Daoy (cell line): ENCODE measurements around the gene NCS1. TPM values are rescaled to one million over a fixed set of nuclear protein-coding genes. Genes with fewer than 3 reads are reported as not detected.

Experiments
- DNase-seq: peaks from one replicate; pipeline ENCODE4 v3.0.0-alpha.2; 2015; ENCODE audit warnings: low read depth
- total RNA-seq: library from RNA; depleted of rRNA; stranded (reverse); fragments of >200 nt; shearing (Covaris generic); gene quantifications from 2 replicates; pipeline ENCODE4 v1.2.3, GENCODE V29; 2014

NCS1 gene
- total RNA-seq, 1 experiment from 2014 or later, result 49.6 TPM

DNA sequence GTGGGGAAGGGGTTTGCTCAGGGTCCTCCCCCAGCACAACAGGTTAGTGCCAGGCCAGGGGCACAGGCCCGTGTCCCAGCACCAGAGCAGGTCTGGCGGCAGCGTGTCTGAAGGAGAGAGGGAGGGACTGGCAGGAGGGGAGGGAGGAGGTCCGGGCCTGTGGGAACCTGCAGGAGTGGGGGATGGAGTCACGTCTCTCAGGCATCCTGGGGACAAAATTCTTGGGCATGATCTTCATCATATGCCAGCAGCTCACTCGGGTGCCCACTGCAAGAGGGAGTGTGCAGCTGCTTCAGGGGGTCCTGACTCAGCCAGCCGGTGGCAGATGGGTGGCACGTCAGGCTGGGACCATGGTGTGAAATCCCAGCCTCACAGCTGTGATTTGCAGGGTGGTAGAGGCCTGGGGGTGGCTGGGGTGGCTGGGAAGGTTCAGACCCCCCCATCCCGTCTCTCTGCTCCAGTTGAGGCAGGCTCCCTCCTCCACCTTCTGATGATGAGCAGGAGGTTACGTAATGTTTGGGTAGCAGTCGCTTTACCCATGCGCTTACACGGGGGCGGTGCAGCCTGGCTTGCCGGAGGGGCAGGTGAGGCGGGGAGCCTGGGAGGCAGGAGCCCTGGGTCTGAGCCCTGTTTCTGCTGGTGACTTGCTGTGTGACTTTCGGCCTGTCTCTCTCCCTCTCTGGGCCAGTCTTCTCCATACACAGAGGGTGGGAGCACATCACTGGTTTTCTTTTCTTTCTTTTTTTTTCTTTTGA is 40.5 kb downstream of the NCS1 start:
- DNase-seq, result no peak

DNA sequence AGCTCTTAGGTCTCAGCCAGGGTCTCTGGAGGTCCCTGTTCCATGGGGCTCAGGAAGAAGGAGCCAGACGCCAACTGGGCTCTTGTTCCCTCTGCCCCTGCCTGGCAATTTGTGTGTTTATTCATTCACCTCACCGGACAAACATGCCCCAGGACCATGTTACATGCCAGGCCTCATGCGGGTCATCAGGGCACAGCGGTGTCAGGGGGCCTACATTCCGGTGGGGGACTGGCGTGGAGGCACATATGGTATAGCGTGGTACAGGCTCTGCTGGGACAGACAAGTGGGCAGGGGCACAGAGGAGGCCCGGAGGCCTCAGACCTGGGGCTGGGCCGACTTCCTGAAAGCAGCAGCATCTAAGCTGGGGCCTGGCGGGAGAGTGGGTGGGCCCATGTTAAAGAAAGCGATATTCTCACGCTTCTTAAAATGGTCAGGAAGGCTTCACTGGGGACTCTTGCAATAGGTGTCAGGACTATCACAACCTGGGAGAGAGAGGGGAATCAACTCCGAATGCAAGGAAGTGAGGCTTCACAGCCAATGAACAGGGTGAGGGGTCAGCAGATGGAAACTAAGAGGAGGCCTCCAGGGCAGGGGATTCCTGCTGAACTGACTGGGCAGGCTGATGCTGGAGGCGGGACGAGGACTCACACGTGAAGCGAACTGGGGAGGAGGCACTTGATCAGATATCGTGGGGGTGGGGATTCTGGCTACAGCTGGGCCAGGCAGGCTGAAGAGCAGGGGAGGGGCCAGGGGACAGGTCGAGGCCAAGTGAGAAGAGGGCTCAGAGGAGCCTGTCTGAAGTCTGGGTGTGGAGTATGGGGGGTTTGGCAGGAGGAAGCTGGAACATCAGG is 41.9 kb downstream of the NCS1 start:
- DNase-seq, result peak; percentile 43

DNA sequence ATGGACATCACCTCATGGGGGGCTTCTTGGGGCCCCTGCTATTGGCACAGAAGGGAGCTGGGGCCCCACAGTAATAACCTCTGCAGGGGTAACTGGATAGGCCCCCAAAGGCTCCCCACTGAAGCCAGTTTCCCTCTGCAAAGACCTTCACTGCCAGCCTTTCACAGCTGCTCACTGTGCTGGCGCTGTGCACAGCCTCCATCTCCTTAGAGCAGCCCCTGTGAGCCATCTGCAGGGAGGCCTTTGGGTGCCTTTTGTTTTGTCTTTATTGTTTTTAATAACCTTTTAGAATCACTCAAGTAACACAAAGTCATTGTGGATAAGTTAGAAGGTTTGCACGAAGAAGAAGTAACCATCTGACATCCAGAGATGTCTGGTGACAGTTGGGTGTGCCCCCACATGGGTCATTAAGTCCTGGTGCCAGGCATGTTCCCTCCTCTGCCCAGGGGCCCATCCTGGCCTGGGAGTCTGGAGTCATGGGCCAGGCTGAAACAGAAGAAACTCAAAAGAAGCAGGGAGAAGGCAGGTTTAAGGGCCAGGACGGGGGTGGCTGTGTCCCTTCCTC is 42.7 kb downstream of the NCS1 start:
- no peak for DNase-seq

DNA sequence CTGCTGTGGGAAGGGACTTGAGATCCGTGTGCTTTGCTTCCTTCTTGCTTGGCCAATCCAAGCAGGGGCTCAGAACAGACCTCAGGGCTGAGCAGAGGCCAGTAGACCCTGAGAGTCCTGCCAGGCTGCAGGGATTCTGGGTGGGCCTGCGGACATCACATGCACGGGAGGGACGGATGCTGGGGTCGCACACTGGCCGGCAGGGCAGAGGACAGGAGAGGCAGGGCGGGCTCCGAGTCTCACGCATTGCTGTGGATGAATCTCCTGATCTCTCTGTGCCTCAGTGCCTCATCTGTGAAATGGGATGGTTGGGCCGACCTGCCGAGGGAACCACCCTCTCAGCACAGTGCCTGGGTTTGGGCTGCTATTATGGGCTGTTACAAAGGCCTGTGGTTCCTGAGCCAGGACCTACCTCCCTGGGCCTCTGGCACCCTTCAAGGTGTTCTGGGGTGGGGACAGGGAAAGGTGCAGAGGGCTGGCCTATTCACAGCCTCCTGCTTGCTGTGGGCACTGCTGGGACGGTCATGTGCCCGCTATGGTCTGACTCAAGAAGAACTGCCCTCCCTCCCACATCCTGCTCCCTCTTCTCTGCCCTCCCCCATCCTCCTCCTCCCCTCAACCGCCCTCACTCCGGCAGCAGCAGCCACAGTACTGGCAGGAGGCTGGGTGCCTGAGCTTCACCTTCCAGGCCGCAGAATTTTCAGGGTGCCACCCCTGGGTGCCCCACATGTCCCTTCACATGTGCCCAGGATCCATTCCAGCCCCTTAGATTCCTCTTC is 43.3 kb downstream of the NCS1 start:
- DNase-seq, result peak; percentile 85

DNA sequence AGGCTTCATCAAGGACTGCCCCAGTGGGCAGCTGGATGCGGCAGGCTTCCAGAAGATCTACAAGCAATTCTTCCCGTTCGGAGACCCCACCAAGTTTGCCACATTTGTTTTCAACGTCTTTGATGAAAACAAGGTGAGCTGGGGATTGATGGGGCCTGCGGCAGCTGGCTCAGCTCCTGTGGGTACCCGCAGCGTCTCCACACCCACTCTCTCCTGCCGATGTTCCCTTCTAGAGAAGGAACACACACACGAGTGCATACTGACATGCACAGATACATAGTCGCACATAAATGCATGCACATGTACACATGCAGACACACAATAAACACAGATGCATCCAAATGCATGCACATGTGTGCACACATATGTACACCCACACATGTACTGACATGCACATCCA is 45.6 kb downstream of the NCS1 start:
- no peak for DNase-seq

DNA sequence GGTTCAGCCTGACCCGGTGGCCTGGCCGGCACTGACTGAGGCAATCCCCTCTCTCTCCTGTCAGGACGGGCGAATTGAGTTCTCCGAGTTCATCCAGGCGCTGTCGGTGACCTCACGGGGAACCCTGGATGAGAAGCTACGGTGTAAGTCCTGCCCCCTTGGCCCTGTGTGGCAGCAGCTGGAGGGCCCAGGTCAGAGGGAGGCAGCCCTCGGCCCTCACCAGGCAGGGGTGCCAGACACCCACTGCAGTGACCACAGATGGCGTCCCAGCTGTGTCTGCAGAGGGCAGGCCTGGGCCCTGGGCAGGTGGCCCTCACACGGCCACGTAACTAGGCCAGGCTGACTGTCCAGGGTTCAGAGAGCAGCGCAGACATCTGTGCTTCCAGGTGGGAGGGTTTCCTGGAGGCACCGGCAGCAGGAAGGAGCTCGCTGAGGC is 47.5 kb downstream of the NCS1 start:
- no peak for DNase-seq

DNA sequence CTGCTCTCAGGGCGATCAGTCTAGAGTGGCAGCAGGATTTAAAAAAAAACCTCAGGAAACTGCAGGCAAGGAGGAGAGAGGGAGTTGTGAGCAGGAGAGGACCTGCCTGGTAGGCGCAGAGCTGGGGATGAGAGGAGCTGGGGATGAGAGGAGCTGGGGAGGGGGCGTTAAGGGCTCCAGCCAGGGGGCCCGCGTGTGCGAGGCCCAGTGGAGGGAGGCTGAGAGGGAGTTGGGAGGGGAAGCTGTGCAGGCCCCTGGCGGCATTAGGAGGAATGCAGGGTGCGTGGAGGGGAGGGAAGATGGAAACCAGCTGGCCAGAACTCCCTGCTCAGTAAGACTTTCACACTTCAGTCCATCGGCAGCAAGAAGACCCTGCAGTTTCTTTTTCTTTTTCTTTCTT is 48.1 kb downstream of the NCS1 start:
- no peak for DNase-seq

DNA sequence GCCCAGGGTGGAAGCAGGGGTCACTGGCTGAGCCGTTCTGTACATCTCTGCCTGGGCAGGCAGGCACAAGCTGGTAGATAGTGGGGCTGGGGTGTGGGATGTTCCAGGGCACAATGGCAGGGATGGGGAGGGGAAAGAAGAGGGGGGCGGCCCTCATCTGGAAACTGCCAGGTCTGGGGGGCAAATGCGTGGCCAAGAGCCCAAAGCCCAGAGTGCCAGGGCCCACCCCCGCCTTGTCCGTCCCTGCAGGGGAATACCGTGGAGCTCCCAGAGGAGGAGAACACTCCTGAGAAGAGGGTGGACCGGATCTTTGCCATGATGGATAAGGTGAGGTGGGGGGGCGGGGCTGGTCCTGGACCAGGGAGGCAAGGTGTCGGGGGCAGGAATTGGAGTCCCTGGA is 50.6 kb downstream of the NCS1 start:
- no peak for DNase-seq

DNA sequence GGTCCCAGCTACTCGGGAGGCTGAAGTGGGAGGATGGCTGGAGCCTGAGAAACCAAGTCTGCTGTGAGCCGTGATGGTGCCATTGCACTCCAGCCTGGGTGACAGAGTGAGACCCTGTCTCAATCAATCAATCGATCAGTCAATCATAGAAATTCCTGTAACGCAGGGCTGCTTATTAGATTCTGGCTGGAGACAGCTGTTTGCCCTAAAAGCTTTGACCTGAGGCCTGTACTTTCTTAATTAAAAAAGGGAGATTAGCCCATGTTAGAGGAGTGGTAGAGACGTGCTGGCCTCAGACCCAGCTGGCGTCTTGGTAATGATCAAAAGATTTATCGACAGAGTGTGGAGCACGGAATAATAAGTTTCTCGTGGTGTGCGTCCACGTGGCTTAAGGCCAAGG is 52.9 kb downstream of the NCS1 start:
- DNase-seq, result no peak

DNA sequence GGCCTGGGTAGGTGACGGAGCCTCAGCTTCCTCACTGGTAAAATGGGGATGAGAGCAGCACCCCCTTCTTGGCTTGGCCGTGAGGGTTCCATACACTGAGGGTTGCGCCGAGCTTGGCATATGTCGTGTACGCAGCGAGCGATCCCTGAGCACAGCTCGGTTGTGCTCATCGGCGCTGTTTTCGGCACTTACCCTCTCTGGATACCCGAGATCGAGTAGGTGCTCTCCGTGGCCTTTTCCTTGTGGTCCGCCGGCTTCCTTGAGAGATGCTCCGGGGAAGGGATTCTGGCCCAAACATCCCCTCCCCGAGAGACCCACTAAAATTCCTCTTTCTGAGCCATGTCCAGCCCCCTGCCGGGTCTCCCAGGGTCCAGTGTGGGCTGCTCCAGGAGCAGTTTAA is 53.4 kb downstream of the NCS1 start:
- no peak for DNase-seq

DNA sequence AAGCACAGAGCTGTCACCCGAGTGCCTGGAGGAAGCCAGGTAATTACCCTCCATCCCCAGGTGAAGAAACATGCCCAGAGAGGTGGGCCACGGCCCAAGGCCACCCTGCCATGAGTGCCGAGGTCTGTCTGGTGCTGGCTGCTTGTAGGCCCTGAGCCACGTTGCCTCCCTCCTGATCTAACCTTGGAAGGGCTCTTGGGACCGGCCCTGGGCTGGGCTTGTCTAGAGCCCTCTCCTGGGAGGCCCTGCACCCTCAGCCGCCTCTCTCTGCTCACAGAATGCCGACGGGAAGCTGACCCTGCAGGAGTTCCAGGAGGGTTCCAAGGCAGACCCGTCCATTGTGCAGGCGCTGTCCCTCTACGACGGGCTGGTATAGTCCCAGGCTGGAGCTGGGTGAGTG is 53.9 kb downstream of the NCS1 start:
- DNase-seq, result no peak

DNA sequence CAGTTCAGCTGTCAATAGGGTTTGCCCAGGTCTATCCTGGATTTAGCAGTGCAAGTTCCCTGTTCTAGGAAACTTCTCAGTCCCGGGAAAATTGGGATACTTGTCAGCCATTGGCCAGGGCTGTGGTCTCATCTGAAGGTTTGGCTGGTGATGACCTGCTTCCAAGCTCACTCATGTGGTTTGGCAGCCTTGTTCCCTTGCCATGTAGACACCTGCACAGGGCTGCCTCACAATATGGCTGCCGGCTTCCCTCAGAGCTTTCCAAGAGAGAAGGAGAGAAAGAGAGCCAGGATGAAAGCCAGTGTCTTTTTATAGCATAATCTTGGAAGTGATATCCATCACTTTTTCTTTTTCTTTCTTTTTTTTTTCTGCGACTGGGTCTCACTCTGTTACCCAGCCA is 55.6 kb downstream of the NCS1 start:
- DNase-seq, result no peak

DNA sequence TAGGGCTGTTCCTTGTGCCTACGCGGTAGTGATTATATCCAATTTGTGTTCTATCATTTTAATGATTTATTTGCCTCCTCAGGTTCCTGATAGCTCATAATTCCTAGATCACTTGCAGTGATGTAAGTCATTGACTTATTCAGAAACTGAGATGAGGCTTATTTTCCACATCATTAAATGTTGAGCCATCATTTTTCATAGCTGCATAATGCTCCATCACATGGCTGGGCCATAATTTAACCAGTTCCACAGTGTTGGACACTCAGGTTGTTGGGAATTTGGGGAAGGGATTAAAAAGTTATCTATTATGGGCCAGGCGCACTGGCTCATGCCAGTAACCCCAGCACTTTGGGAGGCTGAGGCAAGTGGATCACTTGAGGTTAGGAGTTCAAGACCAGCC is 57.6 kb downstream of the NCS1 start:
- DNase-seq, result no peak

DNA sequence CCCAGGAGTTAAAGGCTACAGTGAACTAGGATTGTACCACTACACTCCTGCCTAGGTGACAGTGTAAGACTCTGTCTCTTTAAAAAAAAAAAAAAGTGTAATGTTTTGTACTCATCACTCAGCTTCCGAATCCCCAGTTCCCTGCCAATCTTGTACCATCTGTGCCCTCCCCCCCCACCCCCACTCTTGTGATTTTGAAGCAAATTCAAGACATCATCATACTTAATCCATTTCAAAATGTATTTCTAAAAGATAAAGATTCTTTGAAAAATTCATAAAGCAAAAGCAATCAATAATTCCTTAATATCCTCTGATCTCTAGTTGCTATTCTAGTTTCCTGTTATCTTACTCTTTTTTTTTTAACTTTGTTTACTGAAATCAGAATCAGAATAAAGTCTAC is 58.4 kb downstream of the NCS1 start:
- DNase-seq, result no peak

DNA sequence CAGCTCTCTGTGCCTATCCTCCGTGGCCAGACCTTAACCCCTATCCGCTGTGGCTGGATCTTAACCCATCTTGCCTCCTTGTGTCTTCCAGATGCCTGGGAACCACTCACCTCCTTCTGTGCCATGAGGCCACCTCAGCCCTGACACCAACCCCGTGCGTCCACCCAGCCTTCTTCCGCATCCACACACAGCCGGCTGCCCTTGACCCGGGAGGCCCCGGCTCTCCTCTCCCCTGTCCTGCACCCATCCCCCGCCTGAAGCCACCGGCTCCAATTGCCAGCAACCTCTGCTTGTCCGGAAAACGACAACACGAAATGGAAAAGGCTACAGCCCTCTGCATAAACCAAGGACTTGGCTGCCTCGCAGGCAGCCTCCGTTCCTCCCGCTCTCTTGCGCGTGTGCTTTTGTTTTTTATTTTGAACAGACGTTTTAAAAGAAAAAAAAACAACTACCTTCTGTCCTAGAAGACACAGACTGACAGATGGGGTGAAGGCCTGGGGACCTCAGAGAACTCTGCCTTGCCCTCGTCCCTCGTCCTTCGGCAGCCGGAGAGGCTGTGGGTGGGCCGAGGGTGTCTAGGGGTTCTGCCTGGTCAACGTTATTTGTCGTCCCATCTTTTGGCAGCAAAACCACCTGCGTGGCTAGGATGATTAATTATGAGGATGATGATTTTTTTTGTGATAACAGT is 60.8 kb downstream of the NCS1 start:
- no peak for DNase-seq

DNA sequence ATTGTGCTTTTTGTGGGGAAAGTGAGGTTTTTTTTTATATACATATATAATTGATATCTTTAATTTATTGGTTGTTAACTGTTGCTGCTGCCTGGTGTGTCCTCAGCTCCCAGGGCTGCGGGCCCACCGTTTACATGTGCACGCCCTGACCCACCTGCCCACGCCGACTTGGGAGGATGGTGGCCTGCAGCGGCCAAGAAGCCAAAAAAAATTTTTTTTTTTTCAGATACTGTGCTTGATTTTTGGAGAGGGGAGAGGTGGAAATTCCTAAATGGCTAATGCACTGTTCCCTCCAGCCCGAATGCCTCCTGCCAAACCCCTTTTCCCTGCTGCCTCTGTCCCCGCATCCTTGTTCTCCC is 61.4 kb downstream of the NCS1 start:
- DNase-seq, result no peak

DNA sequence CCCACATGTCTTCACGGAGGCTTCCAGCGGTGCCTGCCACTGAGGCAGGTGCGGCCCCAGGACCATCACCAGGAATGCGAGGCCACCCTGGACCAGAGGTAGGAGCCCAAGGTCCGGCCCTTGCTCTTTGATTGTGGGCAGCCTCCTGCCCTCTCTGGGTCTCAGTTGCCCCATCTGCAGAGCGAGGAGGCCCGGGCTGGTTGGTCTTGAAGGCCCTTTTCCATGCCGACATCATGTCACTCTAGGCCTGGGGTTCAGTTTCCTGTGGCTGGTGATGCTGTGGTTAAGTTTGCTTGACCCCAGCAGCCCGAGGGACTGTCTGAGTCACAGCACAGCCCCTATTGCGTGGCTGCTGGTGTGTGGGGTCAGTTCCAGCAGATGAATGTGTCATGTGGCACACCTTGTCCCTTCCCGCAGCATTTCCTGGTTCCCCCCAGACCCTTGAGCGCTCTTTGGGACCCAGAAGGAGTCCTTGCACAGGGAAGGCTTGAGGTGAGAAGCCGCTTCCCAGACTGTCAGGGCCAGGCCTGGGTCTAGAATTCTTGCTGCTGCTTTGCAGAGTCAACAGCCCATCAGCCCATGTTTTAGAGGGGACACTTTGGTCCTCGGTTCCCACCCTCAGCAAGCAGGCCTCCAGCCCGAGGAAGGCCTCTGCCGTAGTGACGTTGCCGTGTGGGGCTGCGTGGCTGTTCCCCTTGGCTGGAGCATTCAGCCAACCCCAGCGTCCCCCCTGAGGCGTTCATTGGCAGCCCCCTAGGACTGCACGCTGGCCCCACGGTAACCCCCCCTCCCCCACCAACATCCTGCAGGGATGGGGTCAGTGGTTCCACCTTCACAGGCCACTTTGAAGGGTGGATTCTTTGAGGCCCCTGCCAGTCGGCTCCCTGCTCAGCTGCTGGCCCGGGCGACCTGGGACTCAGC is 62.4 kb downstream of the NCS1 start:
- peak; percentile 55 for DNase-seq

DNA sequence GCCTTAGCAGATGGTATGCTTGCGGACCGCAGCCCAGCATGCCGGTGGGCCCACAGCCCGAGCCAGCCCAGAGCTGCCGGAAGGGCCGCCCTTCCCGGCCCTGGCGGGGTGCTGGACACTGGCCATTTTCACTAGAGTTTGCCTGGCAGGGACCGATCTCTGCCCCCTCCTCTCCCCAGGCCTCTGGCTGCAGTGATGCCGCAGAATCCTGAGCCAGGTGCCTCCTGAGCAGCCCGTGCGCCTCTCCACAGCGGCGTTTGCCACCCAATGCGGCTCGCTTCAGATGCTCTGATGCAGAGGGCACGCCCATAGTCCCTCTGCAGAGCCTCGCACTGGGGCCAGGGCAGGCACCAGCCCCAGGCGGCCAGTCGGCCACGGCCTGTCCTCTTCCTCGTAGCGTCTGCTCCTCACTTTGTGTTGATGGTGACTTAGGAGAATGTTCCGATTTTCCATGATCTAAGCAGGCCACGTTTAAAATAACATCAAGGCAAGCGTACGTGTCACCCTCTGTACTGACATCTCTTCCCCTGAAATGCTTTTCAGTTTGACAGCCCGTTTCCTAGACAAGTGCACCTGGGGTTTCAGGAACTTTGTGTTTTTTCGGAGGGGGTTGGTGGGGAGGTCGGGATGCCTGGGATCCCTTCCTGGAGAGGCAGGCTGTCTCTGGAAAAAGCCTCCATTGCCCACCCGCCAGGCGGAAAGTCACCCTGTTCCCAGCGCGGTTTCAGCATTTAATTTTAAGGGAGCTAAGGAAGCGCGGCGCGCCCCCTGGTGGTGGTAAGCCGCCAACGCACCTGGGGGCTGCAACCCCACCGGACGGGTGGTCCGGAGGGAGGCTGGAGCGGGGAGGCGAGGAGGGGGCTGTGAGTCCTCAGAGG is 63.6 kb downstream of the NCS1 start:
- peak; percentile 76 for DNase-seq

DNA sequence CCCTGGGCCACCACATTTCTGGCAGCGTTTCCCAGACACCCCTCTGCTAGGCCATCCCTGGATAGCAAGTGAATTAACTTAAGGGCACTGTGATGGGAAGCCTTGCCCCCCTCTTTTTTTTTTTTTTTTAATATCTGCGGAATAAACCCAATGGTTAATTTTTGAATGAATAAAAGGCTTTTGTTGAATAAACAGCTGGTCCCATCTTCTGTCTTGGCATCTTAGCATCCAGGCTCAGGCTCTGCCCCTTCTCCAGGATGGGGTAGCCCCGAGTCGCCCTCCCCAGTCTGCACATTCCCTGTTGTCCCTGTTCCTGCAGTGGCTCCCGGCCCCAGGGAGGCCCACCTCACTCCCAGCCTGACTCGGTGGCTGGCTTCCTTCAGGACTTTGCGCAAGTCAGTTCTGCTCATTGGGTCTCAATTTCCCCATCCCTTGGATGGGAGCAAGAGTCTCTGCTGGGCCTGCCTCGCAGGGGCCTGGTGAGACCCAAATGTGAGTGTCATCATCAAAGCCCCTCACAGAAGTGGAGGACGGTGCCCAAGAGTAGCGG is 64.3 kb downstream of the NCS1 start:
- no peak for DNase-seq
